ENCODE results near the gene B4GAT1.
"Not testable (repeated sequence)": the region's sequence is repeated elsewhere in the genome, so short reads cannot be mapped to it uniquely, and the experiment has no call there.

B4GAT1 gene

GRCh38 chr11:66363805-66364535, 16.5 kb upstream of the B4GAT1 start:
- DNase-seq (ENCODE audit: low read depth in 1 of 2, low spot score in 1 of 2) = peak; percentile 31 to 62

- DNase-seq (ENCODE audit: low read depth in 1 of 2, low spot score in 1 of 2) = no peak
Measured at GRCh38 chr11:66363187-66363601, 15.8 kb upstream of the B4GAT1 start.

- no peak for DNase-seq (ENCODE audit: low read depth in 1 of 2, low spot score in 1 of 2)
Measured at GRCh38 chr11:66362481-66363147, 15.2 kb upstream of the B4GAT1 start.

- no peak for DNase-seq (ENCODE audit: low read depth in 1 of 2, low spot score in 1 of 2)
Measured at GRCh38 chr11:66361502-66361941, 14.1 kb upstream of the B4GAT1 start.

- no peak for DNase-seq (ENCODE audit: low read depth in 1 of 2, low spot score in 1 of 2)
Measured at GRCh38 chr11:66360406-66361073, 13.1 kb upstream of the B4GAT1 start.

- DNase-seq (ENCODE audit: low read depth in 1 of 2, low spot score in 1 of 2) = no peak
Measured at GRCh38 chr11:66359662-66360087, 12.2 kb upstream of the B4GAT1 start.

GRCh38 chr11:66350560-66351235, 3.3 kb upstream of the B4GAT1 start:
- DNase-seq (ENCODE audit: low read depth in 1 of 2, low spot score in 1 of 2) = not testable (repeated sequence)

GRCh38 chr11:66349084-66349386, 1.6 kb upstream of the B4GAT1 start:
- no peak for DNase-seq (ENCODE audit: low read depth in 1 of 2, low spot score in 1 of 2)

- DNase-seq (ENCODE audit: low read depth in 1 of 2, low spot score in 1 of 2) = no peak
Measured at GRCh38 chr11:66346476-66347424, 679 bp downstream of the B4GAT1 start.

GRCh38 chr11:66345316-66345649, 2.1 kb downstream of the B4GAT1 start:
- no peak for DNase-seq (ENCODE audit: low read depth in 1 of 2, low spot score in 1 of 2)

GRCh38 chr11:66344550-66345315, 2.7 kb downstream of the B4GAT1 start, which contains the start of gene BRMS1:
Gene BRMS1 (minus strand): TSS chr11:66345104. CDS start chr11:66342234, 2,870 bp downstream.
- DNase-seq (ENCODE audit: low read depth in 1 of 2, low spot score in 1 of 2) = peak; percentile 84 to 87

- DNase-seq (ENCODE audit: low read depth in 1 of 2, low spot score in 1 of 2) = no peak
Measured at GRCh38 chr11:66343176-66343575, 4.3 kb downstream of the B4GAT1 start.

GRCh38 chr11:66341502-66342126, 5.8 kb downstream of the B4GAT1 start:
- no peak for DNase-seq (ENCODE audit: low read depth in 1 of 2, low spot score in 1 of 2)

- DNase-seq (ENCODE audit: low read depth in 1 of 2, low spot score in 1 of 2) = no peak
Measured at GRCh38 chr11:66340596-66341501, 6.6 kb downstream of the B4GAT1 start.

- DNase-seq (ENCODE audit: low read depth in 1 of 2, low spot score in 1 of 2) = no peak
Measured at GRCh38 chr11:66339686-66340483, 7.5 kb downstream of the B4GAT1 start.

GRCh38 chr11:66339162-66339675, 8.2 kb downstream of the B4GAT1 start:
- DNase-seq (ENCODE audit: low read depth in 1 of 2, low spot score in 1 of 2) = no peak

All from stimulated activated CD4-positive, alpha-beta T cell treated with anti-CD3 and anti-CD28 coated beads, Interleukin-15, amount 100 ng/mL, for 1 hour (primary cell).